ENCODE data around the gene CRISPLD2. TPM values are rescaled to one million over a fixed set of nuclear protein-coding genes. Genes with fewer than 3 reads are reported as not detected.
A peak's percentile ranks its signal among the peaks of the same experiment; 100 is the strongest.

The CRISPLD2 gene
- total RNA-seq, 2 experiments from 2014 or later = 0.31 TPM; not detected in 1

- POLR2A ChIA-PET = no interaction called here
- H3K27me3 Mint-ChIP-seq = peaks cover 14% of the 10 kb centered on the region
- no peak overlapping the region for H3K27ac Mint-ChIP-seq
- H3K36me3 Mint-ChIP-seq = no peaks in the 10 kb centered on the region
- no peak overlapping the region for H3K4me3 Mint-ChIP-seq
- H3K4me1 Mint-ChIP-seq = no peaks in the 10 kb centered on the region
- DNase-seq (no peak), ATAC-seq (ENCODE audit: low read depth) (no peak)
- no peaks in the 10 kb centered on the region for H3K9me3 Mint-ChIP-seq
Observed at GRCh38 chr16:84833144-84833500, 13.3 kb downstream of the CRISPLD2 start.

GRCh38 chr16:84833542-84834402 lies 14.0 kb downstream of the CRISPLD2 start:
- H3K4me3 Mint-ChIP-seq = no peak overlapping the region
- H3K36me3 Mint-ChIP-seq = no peaks in the 10 kb centered on the region
- peaks cover 9% of the 10 kb centered on the region for H3K27me3 Mint-ChIP-seq
- H3K9me3 Mint-ChIP-seq = no peaks in the 10 kb centered on the region
- ATAC-seq (ENCODE audit: low read depth) (no peak), DNase-seq (no peak)
- POLR2A ChIA-PET = no interaction called here
- H3K27ac Mint-ChIP-seq = no peak overlapping the region
- H3K4me1 Mint-ChIP-seq = no peaks in the 10 kb centered on the region

- DNase-seq (no peak), ATAC-seq (ENCODE audit: low read depth) (no peak)
- Mint-ChIP-seq H3K4me3 (no peak overlapping the region), H3K36me3 (no peaks in the 10 kb centered on the region), H3K4me1 (no peaks in the 10 kb centered on the region), H3K27ac (no peak overlapping the region), H3K27me3 (peaks cover 8% of the 10 kb centered on the region), H3K9me3 (no peaks in the 10 kb centered on the region)
- POLR2A ChIA-PET = no interaction called here
Observed at GRCh38 chr16:84834403-84834772, 14.6 kb downstream of the CRISPLD2 start.

- Mint-ChIP-seq H3K36me3 (no peaks in the 10 kb centered on the region), H3K9me3 (no peaks in the 10 kb centered on the region), H3K27me3 (peaks cover 17% of the 10 kb centered on the region), H3K27ac (no peak overlapping the region), H3K4me1 (no peaks in the 10 kb centered on the region), H3K4me3 (no peak overlapping the region)
- DNase-seq (no peak), ATAC-seq (ENCODE audit: low read depth) (no peak)
- POLR2A ChIA-PET = no interaction called here
Observed at GRCh38 chr16:84836234-84836647, 16.5 kb downstream of the CRISPLD2 start.

- DNase-seq (no peak), ATAC-seq (ENCODE audit: low read depth) (no peak)
- Mint-ChIP-seq H3K9me3 (no peaks in the 10 kb centered on the region), H3K36me3 (no peaks in the 10 kb centered on the region), H3K27ac (no peak overlapping the region), H3K4me1 (peaks cover 2% of the 10 kb centered on the region), H3K27me3 (peaks cover 22% of the 10 kb centered on the region), H3K4me3 (no peak overlapping the region)
- POLR2A ChIA-PET = no interaction called here
Observed at GRCh38 chr16:84836967-84837366, 17.2 kb downstream of the CRISPLD2 start.

GRCh38 chr16:84838383-84838948 lies 18.7 kb downstream of the CRISPLD2 start:
- H3K9me3 Mint-ChIP-seq = no peaks in the 10 kb centered on the region
- POLR2A ChIA-PET = no interaction called here

GRCh38 chr16:84839054-84839453 lies 19.3 kb downstream of the CRISPLD2 start:
- H3K36me3 Mint-ChIP-seq = no peaks in the 10 kb centered on the region
- H3K4me3 Mint-ChIP-seq = no peak overlapping the region
- H3K27ac Mint-ChIP-seq = no peak overlapping the region
- no peak for ATAC-seq (ENCODE audit: low read depth)
- no peak for DNase-seq
- H3K4me1 Mint-ChIP-seq = peaks cover 13% of the 10 kb centered on the region
- POLR2A ChIA-PET = no interaction called here
- H3K27me3 Mint-ChIP-seq = peaks cover 29% of the 10 kb centered on the region
- H3K9me3 Mint-ChIP-seq = no peaks in the 10 kb centered on the region

More at GRCh38 chr16:84838383-84838948, 18.7 kb downstream of the CRISPLD2 start:
- H3K27me3 Mint-ChIP-seq = peaks cover 29% of the 10 kb centered on the region
- DNase-seq (no peak), ATAC-seq (ENCODE audit: low read depth) (no peak)
- H3K27ac Mint-ChIP-seq = no peak overlapping the region
- H3K36me3 Mint-ChIP-seq = no peaks in the 10 kb centered on the region
- peaks cover 9% of the 10 kb centered on the region for H3K4me1 Mint-ChIP-seq
- H3K4me3 Mint-ChIP-seq = no peak overlapping the region

- DNase-seq (no peak), ATAC-seq (ENCODE audit: low read depth) (no peak)
- POLR2A ChIA-PET = no interaction called here
- peaks cover 29% of the 10 kb centered on the region for H3K27me3 Mint-ChIP-seq
- no peaks in the 10 kb centered on the region for H3K9me3 Mint-ChIP-seq
- peaks cover 13% of the 10 kb centered on the region for H3K4me1 Mint-ChIP-seq
- H3K27ac Mint-ChIP-seq = no peak overlapping the region
- no peak overlapping the region for H3K4me3 Mint-ChIP-seq
- H3K36me3 Mint-ChIP-seq = no peaks in the 10 kb centered on the region
Observed at GRCh38 chr16:84839956-84840355, 20.2 kb downstream of the CRISPLD2 start.

- ATAC-seq (ENCODE audit: low read depth) (no peak), DNase-seq (no peak)
- Mint-ChIP-seq H3K27ac (no peak overlapping the region), H3K4me3 (no peak overlapping the region), H3K9me3 (no peaks in the 10 kb centered on the region), H3K36me3 (no peaks in the 10 kb centered on the region), H3K27me3 (peaks cover 29% of the 10 kb centered on the region), H3K4me1 (peaks cover 13% of the 10 kb centered on the region)
- POLR2A ChIA-PET = no interaction called here
Observed at GRCh38 chr16:84840687-84841627, 21.2 kb downstream of the CRISPLD2 start.

- DNase-seq (no peak), ATAC-seq (ENCODE audit: low read depth) (no peak)
- H3K27ac Mint-ChIP-seq = no peak overlapping the region
- peak overlapping the region; percentile 47 for H3K4me3 Mint-ChIP-seq
- H3K9me3 Mint-ChIP-seq = no peaks in the 10 kb centered on the region
- H3K36me3 Mint-ChIP-seq = no peaks in the 10 kb centered on the region
- POLR2A ChIA-PET = no interaction called here
- H3K27me3 Mint-ChIP-seq = peaks cover 29% of the 10 kb centered on the region
- H3K4me1 Mint-ChIP-seq = peaks cover 13% of the 10 kb centered on the region
Observed at GRCh38 chr16:84841787-84842300, 22.1 kb downstream of the CRISPLD2 start.

- H3K27ac Mint-ChIP-seq = no peak overlapping the region
- no peaks in the 10 kb centered on the region for H3K36me3 Mint-ChIP-seq
- no peaks in the 10 kb centered on the region for H3K9me3 Mint-ChIP-seq
- peaks cover 29% of the 10 kb centered on the region for H3K27me3 Mint-ChIP-seq
- H3K4me1 Mint-ChIP-seq = peaks cover 13% of the 10 kb centered on the region
- DNase-seq = no peak
- POLR2A ChIA-PET = no interaction called here
- ATAC-seq (ENCODE audit: low read depth) = no peak
- no peak overlapping the region for H3K4me3 Mint-ChIP-seq
Observed at GRCh38 chr16:84842516-84843148, 22.8 kb downstream of the CRISPLD2 start.

GRCh38 chr16:84843149-84844048 lies 23.6 kb downstream of the CRISPLD2 start:
- H3K27ac Mint-ChIP-seq = no peak overlapping the region
- H3K36me3 Mint-ChIP-seq = no peaks in the 10 kb centered on the region
- H3K27me3 Mint-ChIP-seq = peaks cover 32% of the 10 kb centered on the region
- H3K4me1 Mint-ChIP-seq = peaks cover 13% of the 10 kb centered on the region
- peak overlapping the region; percentile 17 for H3K4me3 Mint-ChIP-seq
- ATAC-seq (ENCODE audit: low read depth) = peak; percentile 76
- no peaks in the 10 kb centered on the region for H3K9me3 Mint-ChIP-seq
- POLR2A ChIA-PET = interaction anchor here (0.6 kb wide), 1 partner anchor 214 kb away, joined by 3 read pairs; no protein-coding TSS in a partner anchor
- DNase-seq = no peak

Data from activated naive CD8-positive, alpha-beta T cell treated with anti-CD3 and anti-CD28 coated beads, Interleukin-2, amount 10 ng/mL, durations not matched to agents 7 days and 5 days (primary cell).